Muscle of back (tissue), 11 donors: ENCODE results near the gene GTPBP6. TPM values are rescaled to one million over a fixed set of nuclear protein-coding genes. Genes with fewer than 3 reads are reported as not detected.
A peak's percentile ranks its signal among the peaks of the same experiment; 100 is the strongest.
"Not testable (repeated sequence)": the region's sequence is repeated elsewhere in the genome, so short reads cannot be mapped to it uniquely, and the experiment has no call there.

Experiments
- DNase-seq, 3 donors: peaks; one replicate each; pipeline versions ENCODE4 v3.0.0 to v3.0.0-alpha.2; 2013
- polyA plus RNA-seq, 10 donors: library from polyadenylated mRNA; unstranded; fragments of 120-200 nt; gene quantifications; one replicate each; pipeline ENCODE4 v1.2.1, GENCODE V29; 2013; ENCODE audit not compliant: insufficient read length in 10 of 10

Gene GTPBP6
- polyA plus RNA-seq, 10 donors, result 24.8 to 52.6 (median 43.8) TPM

DNA sequence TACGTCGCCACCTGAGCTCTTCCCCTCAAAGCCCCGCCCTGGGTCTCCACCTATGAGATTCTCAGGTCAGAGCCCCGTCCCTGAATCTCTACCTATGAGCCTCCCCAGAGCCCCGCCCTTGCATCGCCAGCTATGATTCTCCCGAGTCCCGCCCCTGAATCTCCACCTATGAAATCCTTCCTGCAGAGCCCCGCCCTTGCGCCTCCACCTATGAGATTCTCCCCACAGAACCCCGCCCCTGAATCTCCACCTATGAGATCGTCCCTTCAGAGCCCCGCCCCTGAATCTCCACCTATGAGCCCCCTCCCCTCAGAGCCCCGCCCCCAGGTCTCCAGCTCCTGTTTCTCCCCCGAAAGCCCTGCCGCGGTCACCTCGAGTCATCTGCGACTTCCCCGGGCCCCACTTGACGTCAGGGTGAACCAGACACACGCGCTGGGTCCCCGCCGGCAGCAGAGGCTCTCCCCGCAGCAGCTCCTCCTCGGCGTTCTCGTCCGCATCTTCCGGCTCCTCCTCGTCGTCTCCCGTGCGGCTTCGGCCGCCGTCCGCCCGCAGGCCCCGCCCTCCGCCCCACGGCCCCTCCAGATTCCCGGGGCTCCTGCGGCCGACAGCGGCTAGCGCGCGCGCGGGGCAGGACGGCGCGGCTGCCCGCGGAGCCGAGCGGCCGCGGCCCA is 393 bp downstream of the GTPBP6 start:
- peak; percentile 95 to 98 (median 97) for DNase-seq

DNA sequence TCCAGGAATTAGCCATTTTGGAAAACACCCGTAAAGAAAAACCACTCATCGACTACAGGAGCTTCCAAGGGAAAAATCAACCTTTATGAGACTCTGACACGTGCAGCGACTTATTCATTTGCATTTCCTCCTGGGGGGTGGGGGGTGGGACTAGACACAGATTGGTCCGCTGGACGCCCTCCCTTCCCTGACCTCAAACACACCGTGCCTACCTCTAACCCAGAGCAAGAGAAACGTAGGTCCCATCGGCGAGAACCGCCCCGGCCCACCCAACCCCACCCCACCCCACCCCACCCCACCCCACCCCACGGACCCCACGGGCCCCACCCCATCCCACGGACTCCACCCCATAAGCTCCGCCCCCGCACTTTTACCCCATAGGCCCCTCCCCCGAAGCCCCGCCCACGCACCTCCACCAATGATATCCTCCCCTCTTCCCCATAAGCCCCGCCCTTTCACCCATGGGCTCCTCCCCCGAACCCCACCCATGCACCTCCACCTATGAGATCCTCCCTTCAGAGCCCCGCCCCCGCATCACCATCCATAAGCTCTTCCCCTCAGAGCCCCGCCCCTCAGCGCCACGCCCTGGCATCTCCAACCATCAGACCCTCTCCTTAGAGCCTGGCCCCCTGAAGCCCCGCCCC is 1.1 kb downstream of the GTPBP6 start:
- no peak for DNase-seq

DNA sequence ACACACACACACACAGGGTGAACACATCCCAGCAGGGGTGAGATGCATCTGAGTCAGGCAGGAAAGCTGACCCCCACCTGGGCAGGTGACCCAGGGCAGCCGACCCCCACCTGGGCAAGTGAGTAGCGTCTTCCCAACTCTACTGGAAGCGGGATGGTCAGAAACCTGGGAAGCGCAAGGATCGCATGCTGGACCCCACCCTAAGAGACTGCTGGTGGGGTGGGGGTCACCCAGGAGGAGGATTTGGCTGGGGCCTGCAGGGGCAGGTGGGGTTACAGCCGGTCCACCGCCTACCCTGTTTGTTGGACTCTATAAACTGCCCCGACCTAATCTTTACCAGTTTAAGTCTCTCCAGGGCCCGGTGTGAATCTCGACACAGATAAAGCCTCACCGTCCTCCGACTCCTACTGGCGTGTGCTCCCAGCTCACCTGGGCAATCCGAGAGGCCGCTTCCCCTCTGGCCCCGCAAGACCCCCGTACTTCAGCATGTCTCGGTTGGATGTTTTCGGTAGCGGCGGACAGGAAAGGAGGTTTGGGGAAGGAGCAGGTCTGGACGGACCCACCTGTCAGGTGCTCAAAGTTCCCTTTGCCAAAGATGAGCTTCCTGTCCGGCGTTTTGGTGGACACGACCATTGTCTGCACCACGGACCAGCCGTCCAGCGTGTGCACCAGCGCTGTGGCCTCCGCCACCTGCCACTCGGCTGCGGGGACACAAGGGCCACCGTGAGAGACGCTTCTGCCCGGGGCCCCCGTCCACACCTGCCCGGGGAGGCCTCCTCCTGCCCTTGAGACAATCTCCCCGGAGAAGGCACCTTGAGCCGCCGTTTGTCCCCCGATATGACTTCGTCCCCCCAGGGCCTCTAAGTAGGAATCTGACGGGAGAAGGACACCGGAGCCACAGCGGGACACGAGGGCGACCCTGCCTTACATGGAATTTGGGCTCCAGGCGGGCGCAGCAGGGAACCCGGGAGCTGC is 2.0 kb downstream of the GTPBP6 start:
- no peak for DNase-seq

GRCh38 chrX:314781-315595 is 3.6 kb downstream of the GTPBP6 start:
- DNase-seq, result no peak

- DNase-seq, result no peak
These were observed 4.5 kb downstream of the GTPBP6 start for GRCh38 chrX:314049-314448.

- no peak for DNase-seq
These were observed 5.0 kb downstream of the GTPBP6 start for GRCh38 chrX:313546-313945.

DNA sequence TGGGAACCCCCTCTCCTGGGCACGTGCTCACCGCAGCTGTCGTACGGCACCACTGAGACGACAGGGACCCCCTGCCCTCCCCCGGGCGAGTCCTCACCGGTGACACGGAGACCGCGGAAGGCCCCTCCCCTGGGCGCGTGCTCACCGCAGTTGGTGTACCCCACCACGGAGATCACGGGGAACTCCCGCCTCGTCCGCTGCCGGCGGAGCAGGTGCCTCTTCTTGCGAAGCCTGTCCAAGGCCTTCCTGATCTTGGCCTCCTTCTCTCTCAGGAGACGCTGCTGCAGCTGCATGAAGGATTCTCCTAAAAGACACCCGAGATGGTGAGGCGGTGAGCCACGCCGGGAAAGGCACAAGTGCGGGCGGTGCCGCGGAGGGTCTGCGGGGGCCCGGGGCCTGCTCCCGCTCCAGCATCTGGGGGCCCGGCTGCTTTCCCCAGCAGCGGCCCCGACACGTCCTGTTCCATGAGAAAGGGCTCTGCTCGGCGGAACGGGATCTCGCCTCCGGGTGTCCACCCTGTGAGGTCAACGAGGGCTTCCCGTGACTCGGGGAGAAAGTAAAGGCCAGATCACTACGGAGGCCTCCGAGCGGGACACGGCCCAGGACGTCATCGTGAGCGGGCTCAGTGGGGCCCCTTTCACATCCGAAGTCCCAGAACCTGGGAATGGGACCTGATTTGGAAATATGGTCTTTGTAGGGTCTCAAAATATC is 5.8 kb downstream of the GTPBP6 start:
- no peak for DNase-seq

DNA sequence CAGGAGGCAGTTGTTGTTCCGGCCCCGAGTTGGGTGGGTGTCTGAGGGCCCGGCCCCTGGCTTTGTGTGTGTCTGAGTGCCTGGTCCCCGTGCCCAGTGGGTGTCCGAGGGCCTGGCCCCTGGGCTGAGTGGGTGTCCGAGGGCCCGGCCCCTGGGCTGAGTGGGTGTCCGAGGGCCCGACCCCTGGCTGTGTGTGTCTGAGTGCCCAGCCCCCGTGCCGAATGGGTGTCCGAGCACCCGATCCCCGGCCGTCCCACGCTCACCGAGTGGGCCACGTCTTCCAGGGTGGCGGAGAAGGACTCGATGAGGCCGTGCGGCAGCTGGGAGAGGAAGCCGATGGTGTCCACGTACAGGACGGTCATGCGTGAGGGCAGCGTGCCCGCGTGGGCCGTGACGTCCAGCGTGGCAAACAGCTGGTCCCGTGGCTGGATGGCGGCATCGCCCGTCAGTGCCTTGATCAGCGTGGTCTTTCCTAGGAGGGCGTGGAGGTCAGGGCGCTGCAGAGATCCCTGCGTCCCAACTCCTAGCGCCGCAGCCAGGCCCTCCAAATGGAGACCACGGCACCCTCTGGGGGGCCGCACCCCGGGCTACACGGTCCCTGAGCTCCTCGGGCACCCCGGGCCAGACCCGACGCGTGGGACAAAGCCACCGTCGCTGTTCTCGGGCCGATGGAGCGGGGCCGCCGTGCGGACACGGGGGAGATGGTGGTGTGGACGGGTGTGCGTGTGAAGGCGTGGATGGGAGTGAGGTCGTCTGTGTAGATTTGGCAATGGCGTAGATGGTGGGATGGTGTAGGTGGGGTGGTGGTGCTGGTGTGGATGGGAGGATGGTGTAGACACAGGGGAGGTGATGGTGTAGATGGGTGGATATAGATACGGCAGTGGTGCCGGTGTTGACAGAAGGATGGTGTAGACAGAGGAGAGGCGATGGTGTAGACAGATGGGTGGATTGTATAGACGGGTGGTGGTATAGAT is 7.2 kb downstream of the GTPBP6 start:
- DNase-seq, result no peak

- no peak for DNase-seq
These were observed 7.9 kb downstream of the GTPBP6 start for GRCh38 chrX:310621-311155.

GRCh38 chrX:308821-309520 is 9.6 kb downstream of the GTPBP6 start:
- no peak for DNase-seq

DNA sequence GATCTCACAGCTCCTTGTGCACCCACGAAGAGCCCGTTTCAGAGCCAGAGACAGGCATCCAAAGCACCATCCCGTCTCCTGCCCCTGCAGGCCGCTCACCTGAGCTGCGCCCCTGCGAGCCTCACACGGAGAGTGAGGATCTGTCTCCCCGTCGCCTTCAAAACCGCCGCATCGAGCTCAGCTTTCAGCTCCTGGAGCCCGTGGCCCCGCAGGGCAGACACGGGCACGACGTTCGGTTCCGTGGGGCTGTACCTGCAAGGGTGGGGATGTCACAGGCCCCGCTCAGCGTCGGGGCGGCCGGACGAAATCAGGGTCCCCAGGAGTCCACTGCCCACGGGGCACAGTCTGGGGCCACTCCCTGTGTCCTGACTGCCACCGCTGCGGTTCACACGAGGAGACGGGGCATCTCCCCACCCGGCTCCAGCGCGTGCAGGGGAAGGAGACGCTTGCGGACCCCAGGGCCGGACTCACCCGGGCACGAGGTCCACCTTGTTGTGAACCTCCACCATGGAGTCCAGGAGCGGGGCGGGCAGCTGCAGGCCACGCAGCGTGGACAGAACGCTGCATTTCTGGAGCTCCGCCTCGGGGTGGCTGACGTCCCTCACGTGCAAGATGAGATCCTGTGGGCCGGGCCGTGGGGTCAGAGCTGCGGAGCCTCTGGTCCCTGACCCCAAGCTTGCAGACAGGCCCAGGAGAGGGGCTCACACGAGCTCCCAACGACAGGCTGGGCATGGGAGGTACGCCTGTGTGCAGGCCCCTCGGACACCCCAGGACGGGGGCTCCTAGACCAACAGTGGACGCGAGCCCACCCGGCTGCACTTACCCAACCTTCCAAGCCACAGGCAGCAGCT is 11.1 kb downstream of the GTPBP6 start:
- DNase-seq, result no peak

GRCh38 chrX:306614-307251 is 11.9 kb downstream of the GTPBP6 start:
- not testable (repeated sequence) for DNase-seq

DNA sequence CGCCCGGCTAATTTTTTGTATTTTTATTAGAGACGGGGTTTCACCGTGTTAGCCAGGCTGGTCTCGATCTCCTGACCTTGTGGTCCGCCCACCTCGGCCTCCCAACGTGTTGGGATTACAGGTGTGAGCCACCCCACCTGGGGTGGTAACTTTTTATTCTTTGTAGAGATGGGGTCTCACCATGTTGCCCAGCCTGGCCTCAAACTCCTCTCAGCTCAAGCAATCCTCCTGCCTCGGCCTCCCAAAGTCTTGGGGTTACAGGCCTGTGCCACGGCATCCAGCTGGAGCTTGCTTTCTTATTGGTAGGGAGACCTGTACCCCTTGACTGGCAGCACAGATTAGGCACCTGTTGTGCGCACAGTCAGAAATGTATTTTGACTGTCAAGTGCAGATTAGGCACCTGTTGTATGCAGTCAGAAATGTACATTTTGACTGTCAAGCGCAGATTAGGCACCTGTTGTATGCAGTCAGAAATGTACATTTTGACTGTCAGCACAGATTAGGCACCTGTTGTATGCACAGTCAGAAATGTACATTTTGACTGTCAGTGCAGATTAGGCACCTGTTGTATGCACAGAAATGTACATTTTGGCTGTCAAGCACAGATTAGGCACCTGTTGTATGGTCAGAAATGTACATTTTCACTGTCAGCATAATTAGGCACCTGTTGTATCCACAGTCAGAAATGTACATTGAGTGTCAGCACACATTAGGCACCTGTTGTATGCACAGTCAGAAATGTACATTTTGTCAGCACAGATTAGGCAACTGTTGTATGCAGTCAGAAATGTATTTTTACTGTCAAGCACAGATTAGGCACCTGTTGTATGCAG is 12.6 kb downstream of the GTPBP6 start:
- not testable (repeated sequence) for DNase-seq

DNA sequence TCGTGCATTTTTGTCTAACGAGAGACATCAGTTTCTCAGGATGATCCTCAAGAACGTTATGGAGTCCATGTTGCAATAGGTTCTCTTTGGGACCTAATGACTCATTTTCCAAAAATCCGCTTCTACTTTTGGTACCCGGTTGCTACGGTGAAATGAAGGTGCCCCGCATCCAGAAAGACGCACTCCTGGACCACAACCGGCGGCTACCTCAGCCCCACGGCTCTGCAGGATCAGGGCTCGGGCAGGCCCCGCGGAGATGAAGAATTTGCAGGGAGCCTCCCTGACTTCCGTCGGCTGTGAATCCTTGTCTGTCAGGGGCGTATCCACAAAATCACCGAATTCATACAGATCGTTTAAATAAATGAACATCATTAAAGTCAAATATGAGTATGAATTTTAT is 15.6 kb downstream of the GTPBP6 start:
- DNase-seq, result no peak

- DNase-seq, result no peak
These were observed 18.3 kb downstream of the GTPBP6 start for GRCh38 chrX:300334-300733.

- no peak for DNase-seq
These were observed 19.6 kb downstream of the GTPBP6 start for GRCh38 chrX:298993-299392.
